AG04450 (cell line): ENCODE measurements around the gene RFX2. TPM values are rescaled to one million over a fixed set of nuclear protein-coding genes. Genes with fewer than 3 reads are reported as not detected.

ENCODE experiments used
- CTCF ChIA-PET: fragments of 300-600, 350-600 bp; formaldehyde crosslinking; extraction: SDS; loops from one replicate; lab custom pipeline; 2022; ENCODE audit warnings: antibody characterized with exemption, inconsistent platforms; lab: Charles Lee
- POLR2A ChIA-PET: fragments of 350-600 bp; formaldehyde crosslinking; extraction: SDS; loops from one replicate; lab custom pipeline; 2021; ENCODE audit warnings: antibody characterized with exemption, inconsistent platforms; lab: Yijun Ruan, JAX
- DNase-seq: peaks from one replicate; pipeline ENCODE4 v3.0.0-alpha.2; 2011; ENCODE audit warnings: low read depth, low spot score
- H3K27ac ChIP-seq: one replicate; pipeline ENCODE4 v1.5.1; 2012; ENCODE audit warnings: low read depth, low read length, control low read depth
- H3K27me3 ChIP-seq: one replicate; pipeline ENCODE4 v1.6.0; 2012; ENCODE audit warnings: low read length; ENCODE audit not compliant: control insufficient read depth, insufficient read depth
- H3K4me3 ChIP-seq: 2 replicates; pipeline ENCODE4 v1.5.1; 2011; ENCODE audit warnings: mild to moderate bottlenecking, low read depth, low read length, control low read depth
- H3K9me3 ChIP-seq: 2 replicates; pipeline ENCODE4 v1.5.1; 2012; ENCODE audit warnings: low read length; ENCODE audit not compliant: control insufficient read depth, insufficient read depth
- polyA plus RNA-seq: library from polyadenylated mRNA; depleted of rRNA; stranded (reverse); fragments of >200 nt; gene quantifications from 2 replicates; pipeline ENCODE4 v1.2.3, GENCODE V29; 2011
- TF ChIP-seq, protein P1 (sequence below): IDR thresholded peaks from 2 replicates; pipeline ENCODE4 v1.5.1; 2011; ENCODE audit warnings: low read depth, low read length, control low read depth, inconsistent platforms

The RFX2 gene
- polyA plus RNA-seq, 1 experiment: 2.9 TPM

DNA sequence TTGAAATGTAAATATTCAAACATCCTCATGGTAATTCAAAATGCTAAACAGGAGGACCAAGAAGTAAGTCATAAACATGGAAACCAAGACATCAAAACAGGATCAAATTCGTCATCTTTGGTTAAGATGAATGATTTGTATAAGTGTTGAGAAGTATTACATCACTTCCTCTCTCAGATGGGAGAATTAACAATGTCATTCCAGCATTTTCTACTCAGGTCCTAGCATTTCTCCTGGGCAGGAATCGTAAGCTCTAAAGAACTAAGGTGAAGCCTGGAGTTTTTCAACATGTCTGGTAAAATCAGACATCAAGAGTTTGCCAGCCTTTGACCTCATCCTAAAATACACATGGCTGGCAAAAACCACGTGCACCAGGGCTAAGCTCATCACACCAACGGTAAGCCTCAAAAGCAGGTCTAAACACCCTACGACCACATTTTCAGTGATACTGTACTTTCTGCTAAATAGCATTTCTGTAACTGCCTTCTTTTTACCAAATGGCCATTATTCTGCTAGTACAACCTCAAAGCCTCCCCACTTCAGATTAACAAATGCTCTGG, 157.2 kb downstream of the RFX2 start:
- no peak for DNase-seq
- TF ChIP-seq, protein P1, sequence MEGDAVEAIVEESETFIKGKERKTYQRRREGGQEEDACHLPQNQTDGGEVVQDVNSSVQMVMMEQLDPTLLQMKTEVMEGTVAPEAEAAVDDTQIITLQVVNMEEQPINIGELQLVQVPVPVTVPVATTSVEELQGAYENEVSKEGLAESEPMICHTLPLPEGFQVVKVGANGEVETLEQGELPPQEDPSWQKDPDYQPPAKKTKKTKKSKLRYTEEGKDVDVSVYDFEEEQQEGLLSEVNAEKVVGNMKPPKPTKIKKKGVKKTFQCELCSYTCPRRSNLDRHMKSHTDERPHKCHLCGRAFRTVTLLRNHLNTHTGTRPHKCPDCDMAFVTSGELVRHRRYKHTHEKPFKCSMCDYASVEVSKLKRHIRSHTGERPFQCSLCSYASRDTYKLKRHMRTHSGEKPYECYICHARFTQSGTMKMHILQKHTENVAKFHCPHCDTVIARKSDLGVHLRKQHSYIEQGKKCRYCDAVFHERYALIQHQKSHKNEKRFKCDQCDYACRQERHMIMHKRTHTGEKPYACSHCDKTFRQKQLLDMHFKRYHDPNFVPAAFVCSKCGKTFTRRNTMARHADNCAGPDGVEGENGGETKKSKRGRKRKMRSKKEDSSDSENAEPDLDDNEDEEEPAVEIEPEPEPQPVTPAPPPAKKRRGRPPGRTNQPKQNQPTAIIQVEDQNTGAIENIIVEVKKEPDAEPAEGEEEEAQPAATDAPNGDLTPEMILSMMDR: no peak
- ChIA-PET CTCF (interaction anchor here (0.6 to 12.8 kb wide), 3 partner anchors 14 to 180 kb away, joined by 3 to 72 read pairs (median 12); partner anchors contain the start of gene NRTN), POLR2A (interaction anchor here (1.0 to 3.5 kb wide), 2 partner anchors 18 to 49 kb away, joined by 3 to 10 read pairs; no protein-coding TSS in a partner anchor)
- Histone ChIP-seq H3K27me3 (no peaks in the 10 kb centered on the region), H3K9me3 (no peaks in the 10 kb centered on the region), H3K27ac (peak overlapping the region; percentile 89), H3K4me3 (no peak overlapping the region)

DNA sequence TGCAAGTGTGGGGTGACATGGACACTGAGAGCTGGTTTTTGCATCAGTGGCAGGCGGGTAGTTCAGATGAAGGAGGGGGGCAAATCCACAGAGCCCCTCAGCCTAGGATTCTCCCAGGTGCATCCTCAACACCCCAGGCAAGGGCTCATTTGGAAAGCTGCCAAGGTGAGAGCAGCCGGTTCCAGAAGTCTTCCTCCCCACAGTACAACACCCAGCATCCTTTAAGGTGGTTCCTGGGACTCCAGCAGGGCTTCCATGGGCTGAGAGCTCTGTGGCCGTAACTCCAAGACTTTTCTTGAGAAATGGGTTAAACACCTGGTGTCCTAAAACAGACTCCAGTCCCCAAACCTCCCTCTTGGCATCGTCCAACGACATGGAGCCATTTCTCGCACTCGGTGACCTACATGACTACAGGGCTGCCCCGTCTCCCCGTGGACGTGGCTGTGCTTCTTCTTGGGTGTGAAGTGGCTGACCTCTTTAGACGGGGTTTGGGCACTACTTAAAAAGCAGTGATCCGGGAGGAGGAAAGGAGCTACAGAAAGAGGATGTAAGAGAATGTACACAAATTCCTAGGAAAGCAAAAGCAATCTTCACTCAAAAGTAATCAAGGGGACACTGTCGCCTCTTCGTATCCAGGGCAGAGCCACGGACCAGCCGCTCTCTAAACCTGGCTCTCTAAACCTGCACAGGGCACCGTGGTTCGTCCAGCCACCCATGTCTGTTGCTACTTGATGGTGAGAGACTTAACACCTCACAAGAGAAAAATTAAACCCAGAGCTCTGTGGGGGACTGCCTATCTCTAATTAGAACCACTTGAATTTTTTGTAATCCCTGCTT, 157.9 kb downstream of the RFX2 start:
- H3K27ac ChIP-seq: peak overlapping the region; percentile 70
- TF ChIP-seq, protein P1: no peak
- CTCF ChIA-PET: interaction anchor here (0.6 to 12.8 kb wide), 3 partner anchors 15 to 179 kb away, joined by 3 to 72 read pairs (median 12); partner anchors contain the start of gene NRTN
- no peaks in the 10 kb centered on the region for H3K9me3 ChIP-seq
- POLR2A ChIA-PET: interaction anchor here (1.0 to 3.5 kb wide), 2 partner anchors 17 to 48 kb away, joined by 3 to 10 read pairs; no protein-coding TSS in a partner anchor
- DNase-seq: no peak
- H3K27me3 ChIP-seq: no peaks in the 10 kb centered on the region
- no peak overlapping the region for H3K4me3 ChIP-seq

DNA sequence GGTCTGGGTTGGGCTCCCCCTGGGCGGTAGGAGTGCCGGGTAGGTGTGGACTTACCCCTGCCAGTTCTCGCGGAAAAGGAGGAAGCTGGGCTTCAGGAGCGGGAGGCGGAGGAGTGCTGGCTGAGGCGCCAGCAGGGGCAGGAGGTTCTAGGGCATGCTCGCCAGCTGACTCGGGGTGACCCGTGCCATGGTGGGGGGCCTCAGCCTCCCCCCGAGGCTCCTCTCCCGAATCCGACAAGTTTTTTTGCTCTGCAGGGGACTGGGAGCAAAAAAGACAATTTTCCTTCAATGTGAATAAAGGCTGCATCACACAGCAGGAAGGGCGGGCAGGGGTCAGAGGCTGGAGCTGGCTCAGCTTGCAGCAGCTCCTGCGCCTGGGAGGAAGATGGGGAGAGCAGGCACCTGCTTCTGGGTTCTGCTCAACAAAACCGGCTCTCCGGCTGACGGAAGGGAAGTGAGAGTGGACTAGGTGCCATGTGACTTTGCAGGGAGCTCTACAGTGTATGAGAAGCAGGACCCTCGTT, 158.9 kb downstream of the RFX2 start:
- Histone ChIP-seq H3K4me3 (no peak overlapping the region), H3K27me3 (no peaks in the 10 kb centered on the region), H3K9me3 (no peaks in the 10 kb centered on the region), H3K27ac (no peak overlapping the region)
- no peak for DNase-seq
- POLR2A ChIA-PET: interaction anchor here (3.5 kb wide), 1 partner anchor 16 kb away, joined by 10 read pairs; no protein-coding TSS in a partner anchor
- CTCF ChIA-PET: interaction anchor here (0.7 to 12.8 kb wide), 5 partner anchors 16 to 545 kb away, joined by 3 to 72 read pairs (median 4); partner anchors contain the start of gene NRTN
- TF ChIP-seq, protein P1: no peak

DNA sequence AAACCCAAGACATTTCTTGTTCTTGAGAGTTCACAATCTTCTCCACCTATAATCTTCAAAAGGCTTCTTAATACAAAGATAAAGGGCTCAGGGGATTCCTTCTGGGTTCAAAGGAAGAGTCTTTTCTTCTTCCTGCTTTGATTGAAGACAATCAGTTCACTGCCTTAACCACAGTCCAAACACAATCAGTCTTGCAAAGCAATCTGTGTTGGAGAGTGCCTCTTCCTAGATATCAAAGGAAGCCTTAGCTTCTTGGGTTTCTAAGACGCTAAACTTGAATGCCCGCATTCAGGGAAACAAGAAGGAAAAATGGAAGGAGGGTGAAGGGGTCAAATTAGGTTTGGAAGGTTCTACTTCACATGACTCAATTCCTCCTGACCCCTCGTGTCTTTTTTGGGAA, 159.6 kb downstream of the RFX2 start:
- CTCF ChIA-PET: interaction anchor here (0.7 to 12.8 kb wide), 5 partner anchors 16 to 544 kb away, joined by 3 to 72 read pairs (median 4); partner anchors contain the start of gene NRTN
- H3K4me3 ChIP-seq: no peak overlapping the region
- DNase-seq: no peak
- TF ChIP-seq, protein P1: no peak
- H3K27me3 ChIP-seq: no peaks in the 10 kb centered on the region
- no peaks in the 10 kb centered on the region for H3K9me3 ChIP-seq
- POLR2A ChIA-PET: no interaction called here
- H3K27ac ChIP-seq: no peak overlapping the region
